Activated T-cell treated with anti-CD3 and anti-CD28 coated beads, Interleukin-2, amount 50 U/mL, for 48 hours (primary cell): ENCODE measurements around the gene ZFP36.
A peak's percentile ranks its signal among the peaks of the same experiment; 100 is the strongest.

ENCODE experiments used
- DNase-seq, 2 experiments: peaks; one replicate each; pipeline ENCODE4 v3.0.0-alpha.2; 2020

Gene ZFP36

DNA sequence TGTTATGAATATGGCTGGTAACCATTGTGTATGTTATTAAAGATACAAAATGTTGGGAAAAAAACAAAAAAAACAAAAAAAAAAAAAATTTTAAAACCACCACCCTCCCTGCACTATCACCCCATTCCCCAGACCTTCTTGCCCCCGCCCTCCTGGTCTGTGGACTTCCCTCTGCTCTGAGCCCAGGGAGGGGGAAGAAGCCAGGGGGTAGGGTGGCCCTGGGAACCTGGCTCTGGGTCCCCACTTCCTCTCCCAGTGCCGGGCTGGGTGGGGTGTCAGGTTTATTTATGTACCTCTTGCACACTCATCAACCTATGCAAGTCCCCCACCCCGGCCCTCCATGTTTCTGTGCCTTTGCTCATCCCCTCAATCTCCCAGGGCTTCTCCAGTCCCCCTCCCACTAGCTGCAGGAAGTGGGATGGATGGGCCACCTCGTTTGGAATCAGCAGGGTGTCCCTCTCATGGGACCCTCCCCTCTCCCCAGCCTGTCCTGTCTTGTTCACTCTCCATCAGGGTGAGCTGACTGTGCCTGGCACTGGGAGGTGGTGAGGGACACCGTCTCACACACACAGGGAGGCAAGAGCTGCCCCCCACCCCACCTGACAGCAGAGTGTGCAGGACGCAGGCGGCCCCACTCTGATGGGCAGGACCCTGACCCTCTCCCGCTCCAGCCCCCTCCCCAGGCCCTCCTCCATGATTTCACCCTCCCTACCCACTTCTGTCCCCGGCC is 21.6 kb upstream of the ZFP36 start:
- DNase-seq, result no peak

DNA sequence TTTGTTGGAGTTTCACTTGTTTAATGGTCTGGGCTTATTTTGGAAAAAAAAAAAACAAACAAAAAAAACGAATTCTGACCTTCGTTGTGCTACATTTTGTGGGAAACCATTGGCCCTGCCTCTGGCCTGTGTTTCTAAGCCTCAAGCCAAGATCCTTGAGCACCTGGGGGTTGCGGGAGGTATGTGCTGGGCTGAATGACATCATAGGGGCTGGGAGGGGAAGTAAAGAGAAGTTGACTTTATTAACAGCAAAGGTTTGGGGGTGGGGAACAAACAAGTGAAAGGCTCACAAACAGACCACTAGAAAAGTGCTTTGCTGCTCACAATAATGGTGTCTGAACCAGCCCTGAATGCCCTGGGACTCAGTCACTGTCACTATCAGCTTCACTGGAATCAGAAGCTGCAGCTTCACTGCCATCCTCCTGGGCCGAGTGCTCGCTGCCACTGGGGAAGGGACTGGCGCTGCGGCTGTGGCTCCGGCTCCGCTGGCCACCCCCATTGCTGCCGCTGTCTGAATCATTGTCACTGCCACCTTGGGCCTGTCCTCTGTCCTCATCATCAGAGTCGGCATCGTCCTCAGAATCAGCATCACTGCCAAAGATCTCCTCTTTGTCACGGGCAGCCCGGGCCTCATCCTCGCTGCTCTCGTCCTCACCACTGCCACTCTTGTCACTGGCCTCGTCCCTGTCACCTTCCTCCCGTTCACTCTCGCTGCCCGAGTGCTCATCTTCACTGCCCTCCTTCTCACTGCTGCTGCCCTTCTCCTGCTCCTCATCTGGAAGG is 20.8 kb upstream of the ZFP36 start:
- DNase-seq, result no peak

DNA sequence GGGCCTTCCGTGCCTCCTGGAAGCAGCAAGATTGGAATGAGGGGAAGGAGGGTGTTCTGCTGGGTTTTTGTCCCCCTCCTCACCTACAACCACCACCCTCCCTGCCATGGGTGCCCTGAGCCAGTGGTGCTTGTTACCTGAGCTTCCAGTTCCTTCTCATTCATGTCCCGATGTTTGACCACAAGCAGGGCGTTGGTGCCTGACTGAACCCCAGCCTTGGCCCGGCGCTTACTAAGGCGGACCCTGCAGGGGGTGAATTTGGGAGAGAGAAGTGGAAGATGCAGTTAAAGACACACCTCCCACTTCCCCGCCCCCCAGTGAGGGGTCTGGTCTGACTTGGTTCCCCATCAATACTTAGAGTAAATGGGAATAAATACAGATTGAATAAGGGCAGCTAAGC is 20.1 kb upstream of the ZFP36 start:
- DNase-seq, result no peak

DNA sequence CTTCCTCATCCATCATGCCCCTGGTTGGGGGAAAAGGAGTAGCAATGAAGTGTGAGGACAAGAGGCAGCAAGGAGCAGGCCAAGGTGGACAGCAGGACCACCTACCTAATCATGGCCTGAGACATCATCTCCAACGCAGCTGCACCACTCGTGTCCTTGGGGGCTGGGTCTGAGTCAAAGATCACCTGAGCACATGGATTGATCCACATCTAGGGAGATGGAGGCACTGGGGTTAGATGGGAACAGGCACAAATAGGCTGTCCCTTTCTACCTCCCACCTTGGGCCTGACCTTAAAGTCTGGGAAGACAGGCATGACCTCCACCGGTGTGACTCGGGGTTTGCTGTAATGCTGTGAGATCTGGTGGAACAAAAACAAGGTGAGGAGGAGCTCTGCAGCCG is 18.0 kb upstream of the ZFP36 start:
- DNase-seq, result no peak

DNA sequence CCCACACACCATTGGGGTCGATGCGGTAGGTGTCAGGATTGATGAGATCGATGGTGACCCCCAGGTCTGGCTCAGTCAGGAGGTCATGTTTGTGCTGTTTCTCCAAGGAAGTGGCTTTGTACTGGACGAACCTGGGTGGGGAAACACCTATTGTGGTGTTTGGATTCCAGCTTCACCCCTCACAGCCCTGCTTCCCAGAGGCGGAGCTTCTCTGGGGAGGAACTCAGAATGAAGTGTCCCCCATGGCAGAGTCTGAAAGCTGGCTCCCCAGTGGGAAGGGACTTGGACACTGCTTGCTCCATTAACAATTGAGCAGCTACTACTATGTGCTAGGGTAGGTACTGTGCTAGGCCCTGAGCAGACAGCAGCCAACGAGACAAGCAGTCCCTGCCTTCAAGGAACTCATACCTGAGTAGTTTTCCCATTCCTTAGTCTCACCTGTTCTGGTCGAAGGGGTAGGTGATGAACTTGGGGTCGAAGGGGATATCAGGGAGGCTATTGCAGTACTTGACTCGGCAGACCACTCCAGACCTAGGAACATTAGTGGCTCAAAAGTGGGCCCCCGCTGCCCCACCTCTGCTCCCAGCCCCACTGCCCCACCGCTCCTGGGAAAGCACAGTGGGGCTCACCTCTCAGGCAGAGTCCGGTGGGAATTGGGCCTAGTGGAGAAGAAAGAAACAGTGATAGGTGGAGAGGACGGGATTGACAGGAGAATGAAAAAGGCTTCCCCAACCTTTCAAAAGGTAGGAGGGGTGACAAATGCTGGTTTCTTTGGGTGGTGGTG is 16.8 kb upstream of the ZFP36 start:
- no peak for DNase-seq

DNA sequence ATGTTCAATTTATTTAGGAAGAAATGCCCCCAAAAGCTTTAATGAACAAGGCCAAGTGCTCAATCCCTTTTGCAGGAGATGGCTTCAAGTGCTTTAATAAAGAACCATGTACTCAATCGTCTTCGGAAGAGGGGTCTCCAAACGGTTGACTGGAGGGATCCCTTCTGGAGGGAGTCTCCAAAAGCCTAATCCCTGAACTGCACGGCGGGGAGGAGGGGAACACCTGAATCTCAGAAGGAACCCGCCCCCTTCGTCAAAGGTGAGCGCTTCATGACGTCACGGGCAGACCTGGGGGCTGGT is 16.2 kb upstream of the ZFP36 start:
- DNase-seq, result no peak

DNA sequence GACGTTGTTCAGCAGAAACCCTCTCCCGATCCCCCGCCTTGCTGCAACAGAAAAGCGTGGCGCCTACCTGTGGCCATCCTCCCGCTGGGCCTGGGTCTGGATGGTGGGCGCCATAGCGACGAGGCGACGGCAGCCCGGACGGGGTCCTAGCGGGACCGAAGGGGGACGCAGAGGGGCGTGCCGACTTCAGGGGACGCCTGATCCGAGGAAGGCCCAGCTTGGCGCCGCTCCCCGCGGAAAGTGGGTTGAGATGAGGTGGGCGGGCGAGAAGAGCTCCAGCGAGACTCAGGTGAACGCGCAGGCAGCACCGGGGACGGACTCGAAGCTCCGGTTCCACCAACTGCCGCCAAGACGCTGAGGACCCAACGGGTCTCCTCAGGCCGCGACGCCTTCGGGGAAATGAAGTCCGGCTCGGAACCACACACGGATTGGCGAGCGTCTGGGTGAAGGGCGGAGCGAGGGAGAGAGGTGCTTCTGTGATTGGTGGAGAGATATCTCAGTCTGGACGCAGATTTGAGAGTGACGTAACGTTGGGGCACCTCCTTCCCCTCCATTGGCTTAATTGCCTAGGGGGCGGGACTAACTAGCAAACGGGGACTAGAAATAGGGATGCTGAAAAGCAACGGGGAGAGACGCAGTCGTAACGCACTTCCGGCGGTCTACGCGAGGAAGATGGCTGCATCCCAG is 15.8 kb upstream of the ZFP36 start, which contains the start of the genes MED29 and PAF1:
Gene MED29, plus strand, starts transcription at position 628 of the 687 bp plus-strand sequence. Its CDS starts 45 bp downstream, at position 673.
Gene PAF1, minus strand, starts transcription at position 356 of the 687 bp plus-strand sequence. Its CDS starts 242 bp downstream, at position 114.
- DNase-seq, result peak; percentile 95 to 96

DNA sequence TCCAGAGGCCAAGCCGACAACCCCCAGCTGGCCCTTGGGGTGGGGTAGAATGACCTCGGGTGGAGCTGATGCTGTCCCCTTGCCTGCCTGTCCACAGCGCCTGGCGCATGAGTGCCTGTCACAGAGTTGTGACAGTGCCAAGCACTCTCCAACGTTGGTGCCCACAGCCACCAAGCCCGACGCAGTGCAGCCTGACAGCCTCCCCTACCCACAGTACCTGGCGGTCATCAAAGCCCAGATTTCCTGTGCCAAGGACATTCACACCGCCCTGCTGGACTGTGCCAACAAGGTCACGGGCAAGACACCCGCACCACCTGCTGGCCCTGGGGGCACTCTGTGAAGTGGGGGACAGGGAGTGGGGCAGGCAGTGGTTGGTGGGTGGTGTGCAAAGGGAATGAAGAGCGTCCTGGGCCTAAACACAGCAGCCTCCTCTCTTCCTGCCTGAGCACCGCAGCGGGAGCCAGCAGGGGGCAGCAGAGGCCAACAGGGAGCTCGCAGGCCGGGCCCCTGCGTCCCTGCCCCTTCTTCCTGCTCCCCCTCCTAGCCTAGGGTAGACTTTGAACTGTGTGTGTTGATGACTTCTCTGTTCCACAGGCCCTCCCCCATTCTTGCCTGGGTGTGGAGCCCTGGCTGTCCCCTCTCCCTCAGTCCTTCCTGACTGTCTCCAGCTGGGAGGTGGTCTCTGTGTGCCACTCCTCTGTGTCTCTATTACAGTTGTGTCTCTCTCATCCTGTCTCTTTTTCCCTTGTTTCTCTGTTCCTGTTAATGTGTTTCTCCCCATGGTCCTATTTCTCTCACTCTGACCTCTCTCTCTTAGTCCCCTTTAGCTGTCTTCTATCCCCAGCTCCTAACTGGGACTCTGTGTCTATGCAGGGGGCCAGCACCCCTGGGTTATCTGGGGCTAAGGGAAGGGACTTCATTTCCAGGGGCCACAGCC is 9.0 kb upstream of the ZFP36 start:
- DNase-seq, result peak; percentile 96

DNA sequence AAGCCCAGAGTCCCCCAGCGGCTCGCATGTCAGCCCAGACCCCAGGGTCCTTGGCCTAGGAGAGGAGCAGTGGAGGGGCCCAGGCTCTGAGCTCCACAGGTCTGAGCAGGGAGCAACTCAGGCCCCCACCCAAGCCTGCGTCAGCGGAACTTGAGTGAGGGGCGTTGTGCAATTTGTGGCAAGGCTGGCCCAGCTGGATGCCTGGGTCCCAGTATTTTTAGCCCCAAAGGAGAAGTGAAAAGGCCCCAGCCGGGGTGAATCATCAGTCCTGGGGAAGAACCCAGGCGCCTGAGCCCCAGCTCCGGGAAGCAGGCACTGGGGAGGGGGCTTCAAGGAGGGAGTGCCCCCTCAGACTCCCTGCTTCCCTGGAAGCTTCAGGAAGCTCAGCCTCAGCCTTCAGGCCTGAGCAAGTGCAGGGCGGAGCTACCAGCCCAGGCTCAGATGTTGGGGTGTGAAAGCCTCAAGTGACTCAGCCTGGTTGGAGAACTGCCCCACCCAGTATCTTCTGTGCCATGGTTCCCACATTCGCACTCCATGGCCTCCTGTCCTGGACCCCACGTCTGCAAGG is 8.3 kb upstream of the ZFP36 start:
- peak; percentile 77 to 78 for DNase-seq

DNA sequence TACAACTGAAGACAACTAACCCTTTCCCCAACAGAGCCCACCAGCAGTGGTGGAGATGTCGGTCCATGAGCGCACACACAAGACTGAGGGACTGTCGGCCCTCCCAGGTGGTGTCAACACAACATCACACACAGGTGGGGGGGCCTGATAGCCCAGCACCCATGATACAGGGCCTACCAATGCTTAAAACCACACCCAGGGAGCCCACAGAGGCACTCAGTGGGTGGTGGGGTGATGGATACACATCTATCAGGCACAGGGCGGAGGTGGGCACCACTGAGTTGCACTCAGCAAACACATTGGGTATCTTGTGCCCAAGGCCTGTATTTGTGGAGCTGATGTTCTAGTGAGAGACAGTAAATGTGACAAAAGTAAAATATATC is 7.0 kb upstream of the ZFP36 start:
- DNase-seq, result no peak

DNA sequence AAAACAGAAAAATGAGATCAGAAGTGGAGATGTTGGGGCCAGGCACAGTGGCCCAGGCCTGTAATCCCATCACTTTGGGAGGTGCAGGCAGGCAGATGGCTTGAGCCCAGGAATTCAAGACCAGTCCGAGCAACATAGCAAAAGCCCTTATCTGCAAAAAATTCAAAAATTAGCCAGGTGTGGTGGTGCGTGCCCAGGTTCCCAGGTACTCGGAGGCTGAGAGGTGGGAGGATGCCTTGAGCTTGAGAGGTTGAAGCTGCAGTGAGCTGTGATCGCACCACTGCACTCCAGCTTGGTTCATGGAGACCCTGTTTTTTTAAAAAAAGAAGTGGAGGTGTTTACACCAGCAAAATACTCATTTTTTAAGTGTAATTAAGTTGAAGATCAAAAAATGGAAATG is 6.6 kb upstream of the ZFP36 start:
- no peak for DNase-seq

DNA sequence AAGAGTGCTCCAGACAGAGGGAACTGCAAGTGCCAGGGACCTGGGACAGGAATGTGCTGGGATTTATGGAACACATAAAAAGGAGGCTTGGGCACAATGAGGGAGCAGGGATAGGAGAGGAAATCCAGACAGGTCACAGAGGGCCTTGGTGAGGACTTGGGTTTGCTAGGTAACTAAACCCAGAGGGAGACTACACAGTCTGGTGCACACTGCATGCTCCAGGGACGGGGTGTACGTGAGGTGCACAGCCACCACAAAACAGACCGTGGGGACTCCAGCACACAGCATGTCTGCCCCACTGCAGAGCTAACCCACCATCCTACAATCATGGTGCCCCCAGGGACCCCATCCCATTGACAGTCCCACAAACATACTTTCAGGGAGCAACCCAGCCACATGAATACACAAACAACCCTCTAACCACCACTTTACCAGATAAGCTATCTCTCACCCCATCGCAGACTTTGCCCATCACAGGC is 5.5 kb upstream of the ZFP36 start:
- no peak for DNase-seq

DNA sequence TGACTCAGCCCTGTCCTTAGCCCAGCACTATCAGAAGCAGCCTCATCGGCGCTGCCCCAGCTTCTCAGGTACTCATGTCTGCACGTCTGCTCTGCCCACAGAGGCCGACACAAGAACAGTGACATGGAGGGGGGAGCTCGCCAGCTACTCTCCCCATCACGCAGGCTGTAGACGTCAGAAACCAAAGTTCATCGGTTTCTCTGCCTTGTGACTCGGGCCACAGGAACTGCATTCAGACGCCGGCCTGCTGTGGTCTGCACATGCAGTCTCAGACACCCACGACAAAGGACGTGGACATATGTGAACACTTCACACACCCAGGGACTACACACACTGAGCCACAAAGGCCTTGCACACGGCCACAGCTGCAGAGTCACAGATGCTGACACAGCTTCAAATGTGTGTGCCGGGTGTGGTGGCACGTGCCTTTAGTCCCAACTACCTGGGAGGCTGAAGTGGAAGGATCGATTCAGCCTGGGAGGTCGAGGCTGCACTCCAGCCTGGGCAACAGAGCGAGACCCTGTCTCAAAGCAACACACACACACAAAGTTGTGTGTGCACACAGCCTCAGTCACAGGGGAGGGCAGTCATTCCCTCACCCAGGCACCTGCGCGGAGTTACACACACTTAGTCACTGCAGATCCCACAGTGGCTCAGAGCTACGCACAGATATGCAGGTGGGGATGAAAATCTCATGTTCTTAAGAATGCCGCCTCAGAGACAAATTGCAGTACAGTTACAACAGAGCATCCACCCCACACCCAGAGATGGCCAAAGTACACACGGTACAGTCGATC is 4.9 kb upstream of the ZFP36 start:
- peak; percentile 86 to 88 for DNase-seq

DNA sequence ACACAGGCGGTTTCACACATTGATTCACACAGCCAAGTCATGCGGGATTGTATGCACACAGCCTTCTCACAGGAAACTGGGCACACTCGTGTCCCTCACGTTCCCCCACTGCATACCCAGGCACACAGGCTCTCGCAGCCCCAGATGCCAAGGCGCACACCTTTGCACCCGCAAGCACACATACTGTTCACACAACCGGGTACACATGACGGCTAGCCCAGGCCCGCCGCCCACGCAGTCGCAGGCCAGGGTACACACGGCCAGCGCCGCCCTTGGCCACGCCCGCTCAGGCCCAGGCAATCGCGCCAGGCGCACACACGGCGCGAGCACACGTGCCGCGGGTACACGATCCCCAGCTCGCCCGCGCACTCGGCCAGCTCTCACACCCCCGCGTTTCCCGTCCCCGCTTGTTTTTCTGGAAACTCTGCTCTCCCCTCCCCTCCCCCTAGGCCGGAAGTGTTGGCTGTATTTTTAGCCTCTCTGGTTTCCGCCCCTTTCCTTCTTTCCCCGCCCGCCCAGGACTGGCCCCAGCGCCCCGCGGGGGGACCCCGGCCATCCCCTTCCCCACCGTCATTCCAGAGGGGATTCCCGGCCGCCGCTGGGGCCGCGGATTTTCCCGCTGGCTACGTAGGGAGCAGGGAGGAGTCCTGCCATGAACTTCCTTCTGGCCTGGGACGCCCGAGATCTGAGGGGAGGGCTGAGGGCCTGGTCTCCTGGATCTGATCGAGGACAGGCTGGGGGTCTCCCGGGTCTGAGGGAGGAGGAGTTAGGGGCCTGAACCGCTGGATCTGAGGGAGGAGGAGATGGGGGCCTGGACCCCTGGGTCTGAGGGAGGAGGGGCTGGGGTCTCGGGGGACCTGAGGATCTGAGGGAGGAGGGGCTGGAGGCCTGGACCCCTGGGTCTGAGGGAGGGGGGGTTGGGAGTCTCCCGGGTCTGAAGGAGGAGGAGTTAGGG is 4.0 kb upstream of the ZFP36 start:
- peak; percentile 89 to 90 for DNase-seq

DNA sequence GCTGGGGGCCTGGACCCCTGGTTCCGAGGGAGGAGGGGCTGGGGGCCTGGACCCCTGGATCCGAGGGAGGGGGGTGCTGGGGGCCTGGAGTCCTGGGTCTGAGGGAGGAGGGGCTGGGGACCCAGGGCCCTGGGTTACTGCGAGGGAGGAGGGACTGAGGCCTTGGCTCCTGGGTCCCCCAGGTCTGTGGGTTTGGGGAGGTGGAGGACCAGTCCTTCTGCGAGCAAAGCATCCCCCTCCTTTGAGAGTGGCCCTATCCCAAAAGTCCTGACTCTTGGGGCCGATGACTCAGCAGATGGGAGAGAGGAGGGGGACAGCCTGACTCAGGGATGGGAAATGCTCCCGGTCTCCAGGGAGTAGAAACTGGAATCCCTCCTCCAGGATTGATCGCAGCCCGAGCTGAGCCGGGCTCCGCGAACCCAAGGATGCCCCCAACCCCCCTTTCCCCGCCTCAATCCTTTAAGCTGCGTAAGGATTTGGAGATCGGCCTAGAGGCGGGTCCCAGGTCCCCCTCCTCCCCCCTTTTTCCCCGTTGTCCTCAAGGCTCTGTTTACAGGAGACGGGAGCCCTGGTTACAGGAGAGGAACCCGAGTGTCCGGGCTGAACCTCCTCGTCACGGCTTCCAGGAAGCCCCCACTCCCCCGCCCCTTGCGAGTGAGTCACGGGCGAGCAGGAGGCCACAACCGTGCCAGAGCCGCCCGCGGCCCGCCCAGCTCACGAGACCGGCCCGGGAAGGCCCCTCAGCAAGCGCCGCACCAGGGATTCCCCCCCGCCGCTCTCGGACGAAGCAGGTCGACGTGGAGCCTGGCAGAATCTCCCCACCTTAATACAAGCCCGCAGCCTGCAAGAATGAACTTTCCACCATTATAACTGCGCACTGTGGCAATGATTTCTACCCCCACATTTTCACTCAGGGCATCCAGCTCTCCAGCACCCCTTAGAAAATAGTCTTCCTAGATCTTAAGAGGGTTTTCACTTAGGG is 3.0 kb upstream of the ZFP36 start:
- peak; percentile 96 to 97 for DNase-seq

DNA sequence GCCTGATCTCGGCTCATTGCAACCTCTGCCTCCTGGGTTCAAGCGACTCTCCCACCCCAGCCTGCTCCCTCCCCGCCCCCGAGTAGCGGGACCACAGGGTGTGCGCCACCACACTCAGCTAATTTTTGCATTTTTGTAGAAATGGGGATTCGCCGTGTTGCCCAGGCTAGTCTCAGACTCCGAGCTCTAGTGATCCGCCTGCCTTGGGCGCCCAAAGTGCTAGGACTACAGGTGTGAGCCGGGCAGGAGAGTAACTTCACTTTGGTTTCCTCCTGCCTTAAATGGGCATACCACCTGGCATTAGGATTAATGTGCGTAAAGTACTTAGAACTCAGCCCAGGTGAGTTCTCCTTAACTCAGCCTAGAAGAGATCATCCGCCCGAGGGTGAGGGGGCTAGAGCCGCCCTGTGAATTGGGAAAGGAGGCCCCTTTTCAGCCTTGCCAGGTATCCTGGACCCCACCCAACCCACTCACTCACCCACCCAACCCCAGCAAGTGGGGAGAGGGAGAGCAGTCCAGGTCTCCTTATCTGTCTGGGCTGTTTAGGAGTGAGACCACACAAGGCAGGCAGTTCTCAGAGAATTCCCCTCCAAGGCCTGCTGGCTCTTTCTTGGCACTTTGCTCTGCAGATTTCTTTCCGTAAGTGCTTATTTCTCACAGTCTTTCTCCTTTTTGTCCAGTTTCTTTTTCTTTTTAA is 1.2 kb upstream of the ZFP36 start:
- DNase-seq, result no peak

DNA sequence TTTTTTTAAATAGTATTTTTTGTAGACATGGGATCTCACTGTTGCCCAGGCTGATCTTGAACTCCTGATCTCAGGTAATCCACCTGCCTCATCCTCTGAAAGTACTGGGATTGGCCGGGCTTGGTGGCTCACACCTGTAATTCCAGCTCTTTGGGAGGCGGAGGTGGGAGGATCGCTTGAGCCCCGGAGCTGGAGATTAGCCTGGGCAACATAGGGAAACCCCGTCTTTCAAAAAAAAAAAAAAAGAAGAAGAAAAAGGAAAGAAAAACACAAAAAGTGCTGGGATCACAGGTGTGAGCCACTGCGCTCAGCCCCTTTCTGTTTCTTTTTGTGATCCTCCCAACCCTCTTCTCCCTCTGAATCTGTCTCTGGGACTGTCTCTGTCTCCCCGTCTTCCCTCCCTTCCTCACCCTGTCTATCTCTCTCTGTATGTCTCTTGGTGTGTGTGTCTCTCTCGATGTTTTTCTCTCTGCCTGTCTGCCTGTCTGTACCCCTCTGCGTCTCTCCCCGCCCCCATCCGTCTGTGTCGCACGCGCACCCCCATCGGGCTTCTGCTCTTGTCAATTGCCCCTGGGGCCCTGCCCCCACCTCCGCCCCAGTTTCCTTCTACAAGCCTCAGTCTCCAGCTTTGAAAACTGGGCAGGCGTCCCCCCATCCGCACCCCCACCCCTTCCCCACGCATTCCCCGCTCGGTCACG is 540 bp upstream of the ZFP36 start:
- peak; percentile 91 for DNase-seq
